ENCODE results near the gene VPS51. TPM values are rescaled to one million over a fixed set of nuclear protein-coding genes. Genes with fewer than 3 reads are reported as not detected.
A peak's percentile ranks its signal among the peaks of the same experiment; 100 is the strongest.

Gene VPS51
- total and polyA plus RNA-seq, 9 of the 15 experiments (the other 6 are each of a cell fraction or from before 2014, with no cell fraction given), result 1.8 to 143 (median 46.8) TPM

DNA sequence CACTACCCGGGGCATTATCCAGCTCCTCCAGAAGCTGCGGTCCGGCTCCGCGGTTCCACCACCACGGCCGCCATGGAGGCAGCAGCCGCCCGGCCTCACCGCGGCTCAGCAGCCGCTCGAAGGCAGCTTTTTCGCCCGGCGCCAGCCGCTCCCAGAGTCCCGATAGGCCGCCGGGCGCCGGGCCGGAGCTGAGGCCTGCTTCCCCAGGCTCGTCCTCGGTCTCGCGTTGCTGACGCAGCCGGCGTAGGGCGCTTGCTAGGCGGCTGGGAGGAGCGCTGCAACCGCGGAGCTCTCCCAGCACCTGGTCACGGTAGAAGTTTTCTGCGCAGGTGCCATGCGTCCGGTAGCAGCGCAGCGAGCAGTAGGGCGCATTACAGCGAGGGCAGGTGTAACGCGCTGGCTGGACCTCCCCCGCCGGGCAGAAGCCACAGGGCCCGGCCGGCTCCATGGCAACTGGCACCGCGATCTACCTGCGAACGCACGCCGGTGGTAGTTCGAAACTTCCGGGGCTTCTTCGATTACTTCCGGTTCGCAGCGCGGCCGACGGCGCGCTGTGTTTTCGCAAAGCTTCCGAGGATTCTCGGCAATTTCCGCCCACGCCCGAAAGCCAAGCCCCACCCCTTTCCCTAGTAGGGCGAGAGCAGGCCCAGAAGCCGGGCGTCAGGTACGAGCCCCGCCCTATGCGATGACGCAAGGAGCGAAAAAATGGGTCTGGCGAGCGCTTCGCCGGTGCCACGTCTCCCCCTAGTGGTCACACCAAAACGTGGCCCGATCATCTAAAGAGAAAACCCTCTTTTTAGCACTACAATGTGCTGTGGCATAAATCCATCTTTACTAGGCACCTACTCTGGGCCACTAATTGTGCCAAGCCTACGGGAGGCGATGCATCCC is 21.4 kb downstream of the VPS51 start, which contains the start of gene ZNHIT2 (continued):
- TF ChIP-seq, protein P1, sequence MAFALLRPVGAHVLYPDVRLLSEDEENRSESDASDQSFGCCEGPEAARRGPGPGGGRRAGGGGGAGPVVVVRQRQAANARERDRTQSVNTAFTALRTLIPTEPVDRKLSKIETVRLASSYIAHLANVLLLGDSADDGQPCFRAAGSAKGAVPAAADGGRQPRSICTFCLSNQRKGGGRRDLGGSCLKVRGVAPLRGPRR (CRISPR knock-in tag; IDR thresholded peaks at IDR 0.05), result no peak
- TF ChIP-seq, protein P2, sequence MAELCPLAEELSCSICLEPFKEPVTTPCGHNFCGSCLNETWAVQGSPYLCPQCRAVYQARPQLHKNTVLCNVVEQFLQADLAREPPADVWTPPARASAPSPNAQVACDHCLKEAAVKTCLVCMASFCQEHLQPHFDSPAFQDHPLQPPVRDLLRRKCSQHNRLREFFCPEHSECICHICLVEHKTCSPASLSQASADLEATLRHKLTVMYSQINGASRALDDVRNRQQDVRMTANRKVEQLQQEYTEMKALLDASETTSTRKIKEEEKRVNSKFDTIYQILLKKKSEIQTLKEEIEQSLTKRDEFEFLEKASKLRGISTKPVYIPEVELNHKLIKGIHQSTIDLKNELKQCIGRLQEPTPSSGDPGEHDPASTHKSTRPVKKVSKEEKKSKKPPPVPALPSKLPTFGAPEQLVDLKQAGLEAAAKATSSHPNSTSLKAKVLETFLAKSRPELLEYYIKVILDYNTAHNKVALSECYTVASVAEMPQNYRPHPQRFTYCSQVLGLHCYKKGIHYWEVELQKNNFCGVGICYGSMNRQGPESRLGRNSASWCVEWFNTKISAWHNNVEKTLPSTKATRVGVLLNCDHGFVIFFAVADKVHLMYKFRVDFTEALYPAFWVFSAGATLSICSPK (IDR thresholded peaks at IDR 0.05; ENCODE audit: borderline replicate concordance), result no peak
- TF ChIP-seq TFAM (CRISPR knock-in tag; conservative IDR thresholded peaks at IDR 0.05), result no peak
- TF ChIP-seq TCF7 (IDR thresholded peaks at IDR 0.05; ENCODE audit: borderline replicate concordance), result no peak
- no peak for TF ChIP-seq HNRNPK (IDR thresholded peaks at IDR 0.05; ENCODE audit: low read depth, low read length, poor library complexity, severe bottlenecking)
- no peak for TF ChIP-seq XRCC3 (IDR thresholded peaks at IDR 0.05)
- TF ChIP-seq, protein P3, sequence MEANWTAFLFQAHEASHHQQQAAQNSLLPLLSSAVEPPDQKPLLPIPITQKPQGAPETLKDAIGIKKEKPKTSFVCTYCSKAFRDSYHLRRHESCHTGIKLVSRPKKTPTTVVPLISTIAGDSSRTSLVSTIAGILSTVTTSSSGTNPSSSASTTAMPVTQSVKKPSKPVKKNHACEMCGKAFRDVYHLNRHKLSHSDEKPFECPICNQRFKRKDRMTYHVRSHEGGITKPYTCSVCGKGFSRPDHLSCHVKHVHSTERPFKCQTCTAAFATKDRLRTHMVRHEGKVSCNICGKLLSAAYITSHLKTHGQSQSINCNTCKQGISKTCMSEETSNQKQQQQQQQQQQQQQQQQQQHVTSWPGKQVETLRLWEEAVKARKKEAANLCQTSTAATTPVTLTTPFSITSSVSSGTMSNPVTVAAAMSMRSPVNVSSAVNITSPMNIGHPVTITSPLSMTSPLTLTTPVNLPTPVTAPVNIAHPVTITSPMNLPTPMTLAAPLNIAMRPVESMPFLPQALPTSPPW (CRISPR knock-in tag; IDR thresholded peaks at IDR 0.05), result peak; percentile 91
- TF ChIP-seq, protein P4, sequence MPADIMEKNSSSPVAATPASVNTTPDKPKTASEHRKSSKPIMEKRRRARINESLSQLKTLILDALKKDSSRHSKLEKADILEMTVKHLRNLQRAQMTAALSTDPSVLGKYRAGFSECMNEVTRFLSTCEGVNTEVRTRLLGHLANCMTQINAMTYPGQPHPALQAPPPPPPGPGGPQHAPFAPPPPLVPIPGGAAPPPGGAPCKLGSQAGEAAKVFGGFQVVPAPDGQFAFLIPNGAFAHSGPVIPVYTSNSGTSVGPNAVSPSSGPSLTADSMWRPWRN (IDR thresholded peaks at IDR 0.05; ENCODE audit: low read depth), result no peak
- no peak for TF ChIP-seq KLF10 (CRISPR knock-in tag; IDR thresholded peaks at IDR 0.05)
- TF ChIP-seq ARID1B (IDR thresholded peaks at IDR 0.05), result 0 out of 2 replicates have a peak, but pooled peaks have one; percentile 26
- 0 out of 2 replicates have a peak, but pooled peaks have one; percentile 56 for TF ChIP-seq GTF2F1 (IDR thresholded peaks at IDR 0.05; ENCODE audit: low read depth, low read length)
- TF ChIP-seq GTF2E2 (tag; IDR thresholded peaks at IDR 0.05), result no peak; the same call in 1 of the 2 replicates
- no peak for TF ChIP-seq ZNF347 (CRISPR knock-in tag; IDR thresholded peaks at IDR 0.05; ENCODE audit: low read depth)
- TF ChIP-seq ZC3H8 (IDR thresholded peaks at IDR 0.05), result peak; percentile 16; the same call in 1 of the 2 replicates
- TF ChIP-seq, protein P5, sequence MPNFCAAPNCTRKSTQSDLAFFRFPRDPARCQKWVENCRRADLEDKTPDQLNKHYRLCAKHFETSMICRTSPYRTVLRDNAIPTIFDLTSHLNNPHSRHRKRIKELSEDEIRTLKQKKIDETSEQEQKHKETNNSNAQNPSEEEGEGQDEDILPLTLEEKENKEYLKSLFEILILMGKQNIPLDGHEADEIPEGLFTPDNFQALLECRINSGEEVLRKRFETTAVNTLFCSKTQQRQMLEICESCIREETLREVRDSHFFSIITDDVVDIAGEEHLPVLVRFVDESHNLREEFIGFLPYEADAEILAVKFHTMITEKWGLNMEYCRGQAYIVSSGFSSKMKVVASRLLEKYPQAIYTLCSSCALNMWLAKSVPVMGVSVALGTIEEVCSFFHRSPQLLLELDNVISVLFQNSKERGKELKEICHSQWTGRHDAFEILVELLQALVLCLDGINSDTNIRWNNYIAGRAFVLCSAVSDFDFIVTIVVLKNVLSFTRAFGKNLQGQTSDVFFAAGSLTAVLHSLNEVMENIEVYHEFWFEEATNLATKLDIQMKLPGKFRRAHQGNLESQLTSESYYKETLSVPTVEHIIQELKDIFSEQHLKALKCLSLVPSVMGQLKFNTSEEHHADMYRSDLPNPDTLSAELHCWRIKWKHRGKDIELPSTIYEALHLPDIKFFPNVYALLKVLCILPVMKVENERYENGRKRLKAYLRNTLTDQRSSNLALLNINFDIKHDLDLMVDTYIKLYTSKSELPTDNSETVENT (CRISPR knock-in tag; IDR thresholded peaks at IDR 0.05), result peak; percentile 48; the same call in 1 of the 2 replicates
- TF ChIP-seq, protein P6, sequence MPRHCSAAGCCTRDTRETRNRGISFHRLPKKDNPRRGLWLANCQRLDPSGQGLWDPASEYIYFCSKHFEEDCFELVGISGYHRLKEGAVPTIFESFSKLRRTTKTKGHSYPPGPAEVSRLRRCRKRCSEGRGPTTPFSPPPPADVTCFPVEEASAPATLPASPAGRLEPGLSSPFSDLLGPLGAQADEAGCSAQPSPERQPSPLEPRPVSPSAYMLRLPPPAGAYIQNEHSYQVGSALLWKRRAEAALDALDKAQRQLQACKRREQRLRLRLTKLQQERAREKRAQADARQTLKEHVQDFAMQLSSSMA (CRISPR knock-in tag; IDR thresholded peaks at IDR 0.05), result 0 out of 2 replicates have a peak, but pooled peaks have one; percentile 13
- TF ChIP-seq SP1 (CRISPR knock-in tag; IDR thresholded peaks at IDR 0.05), result peak; percentile 97
- no peak for TF ChIP-seq ZNF77 (CRISPR knock-in tag; IDR thresholded peaks at IDR 0.05)
- TF ChIP-seq PURB (CRISPR knock-in tag; IDR thresholded peaks at IDR 0.05; ENCODE audit: low read depth), result no peak
- no peak; the same call in 1 of the 2 replicates for TF ChIP-seq ZNF263 (CRISPR knock-in tag; IDR thresholded peaks at IDR 0.05; ENCODE audit: borderline replicate concordance)
- no peak for TF ChIP-seq ZFP1 (CRISPR knock-in tag; IDR thresholded peaks at IDR 0.05)

All from K562 (cell line).